A204.1 (cell line): ENCODE data around the gene CD68.
A peak's percentile ranks its signal among the peaks of the same experiment; 100 is the strongest.
"Not testable (repeated sequence)": the region's sequence is repeated elsewhere in the genome, so short reads cannot be mapped to it uniquely, and the experiment has no call there.

Experiments used
- FAIRE-seq: peaks from 2 replicates; lab custom pipeline; 2012; peaks lifted over from hg19 to GRCh38; lab: Jason Lieb, UNC

CD68 gene

GRCh38 chr17:7580604-7581575, 1.5 kb downstream of the CD68 start:
- FAIRE-seq, result no peak

GRCh38 chr17:7582396-7583252, 3.2 kb downstream of the CD68 start:
- FAIRE-seq, result no peak

GRCh38 chr17:7583253-7584109, 4.0 kb downstream of the CD68 start, which contains the start of gene MPDU1:
MPDU1 (plus strand) TSS chr17:7583852; CDS start chr17:7583863, 11 bp downstream.
- peak; percentile 94 for FAIRE-seq

- no peak for FAIRE-seq
Observed at GRCh38 chr17:7586673-7587419, 7.4 kb downstream of the CD68 start.

GRCh38 chr17:7587420-7588151, 8.1 kb downstream of the CD68 start:
- FAIRE-seq, result no peak

- no peak for FAIRE-seq
Observed at GRCh38 chr17:7588553-7589203, 9.2 kb downstream of the CD68 start.

- no peak for FAIRE-seq
Observed at GRCh38 chr17:7589204-7589868, 9.9 kb downstream of the CD68 start.

GRCh38 chr17:7589891-7590691, 10.7 kb downstream of the CD68 start, which contains the start of gene SOX15:
SOX15 (minus strand) TSS chr17:7590094; CDS start chr17:7589676, 418 bp downstream.
- FAIRE-seq, result no peak

- FAIRE-seq, result no peak
Observed at GRCh38 chr17:7590743-7591142, 11.3 kb downstream of the CD68 start.

- FAIRE-seq, result no peak
Observed at GRCh38 chr17:7591596-7591995, 12.2 kb downstream of the CD68 start.

- no peak for FAIRE-seq
Observed at GRCh38 chr17:7592422-7593021, 13.1 kb downstream of the CD68 start.

- no peak for FAIRE-seq
Observed at GRCh38 chr17:7593296-7593695, 13.9 kb downstream of the CD68 start.

GRCh38 chr17:7597561-7597960, 18.1 kb downstream of the CD68 start:
- FAIRE-seq, result not testable (repeated sequence)

- no peak for FAIRE-seq
Observed at GRCh38 chr17:7606280-7606679, 26.8 kb downstream of the CD68 start.

- no peak for FAIRE-seq
Observed at GRCh38 chr17:7610641-7611040, 31.2 kb downstream of the CD68 start.

- no peak for FAIRE-seq
Observed at GRCh38 chr17:7611635-7612293, 32.3 kb downstream of the CD68 start.

- no peak for FAIRE-seq
Observed at GRCh38 chr17:7612294-7612640, 32.8 kb downstream of the CD68 start.
